ENCODE measurements around the gene TACR1.

GRCh38 chr2:75031171-75031570, 168.1 kb downstream of the TACR1 start:
- no peak for TF ChIP-seq CTCF (IDR thresholded peaks at IDR 0.05)
- TF ChIP-seq EP300 (IDR thresholded peaks at IDR 0.05): no peak
- no peak for TF ChIP-seq POLR2A (IDR thresholded peaks at IDR 0.05)
- no peak for TF ChIP-seq POLR2AphosphoS5 (IDR thresholded peaks at IDR 0.05)
